NCI-H1694 (cell line): Measurements from ENCODE around the gene TMEM132D.
"Not testable (repeated sequence)": the region's sequence is repeated elsewhere in the genome, so short reads cannot be mapped to it uniquely, and the experiment has no call there.

ENCODE experiments used
- DNase-seq: peaks from one replicate; lab custom pipeline; 2025; lab: John Stamatoyannopoulos, UW

TMEM132D gene

DNA sequence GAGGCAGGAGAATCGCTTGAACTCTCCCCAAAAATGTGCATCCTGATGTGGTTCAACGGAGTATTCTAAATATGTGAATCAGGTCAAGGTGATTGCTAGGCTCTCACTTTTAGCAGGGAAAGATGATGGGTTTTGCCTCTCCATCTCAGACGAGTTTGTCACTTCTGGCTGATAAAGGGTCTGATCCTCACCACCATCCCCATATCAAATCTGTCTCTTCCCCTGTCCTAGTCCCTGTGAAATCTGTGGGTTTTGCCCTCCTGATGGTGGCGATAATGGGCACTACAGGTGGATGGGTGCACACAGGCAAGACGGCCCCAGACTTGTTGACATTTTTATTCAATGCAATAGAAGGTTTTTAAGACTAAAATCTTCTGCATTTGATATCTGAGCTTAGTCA is 665.9 kb downstream of the TMEM132D start:
- DNase-seq = no peak

- no peak for DNase-seq
These were observed 669.6 kb downstream of the TMEM132D start for GRCh38 chr12:129234209-129234608.

DNA sequence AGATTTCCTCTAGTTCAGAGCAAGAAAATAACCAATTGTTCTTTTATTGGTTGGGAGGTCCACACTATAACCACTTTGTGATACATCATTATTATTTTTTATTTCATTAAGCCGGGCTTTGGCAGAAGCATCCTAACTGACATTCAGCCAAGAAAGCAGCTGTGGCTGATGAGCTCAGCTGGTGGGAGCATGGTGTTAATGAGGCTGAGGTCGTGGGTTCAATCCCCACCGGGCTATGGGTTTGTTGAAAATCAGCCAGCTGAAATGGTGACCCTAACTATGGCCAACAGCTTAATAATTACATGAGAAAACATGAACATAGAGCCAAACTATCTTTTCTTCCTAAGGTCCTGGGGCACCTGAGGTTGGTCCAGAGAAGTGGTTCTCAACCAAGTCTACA is 672.3 kb downstream of the TMEM132D start:
- no peak for DNase-seq

GRCh38 chr12:129230995-129231394 is 672.8 kb downstream of the TMEM132D start:
- no peak for DNase-seq

DNA sequence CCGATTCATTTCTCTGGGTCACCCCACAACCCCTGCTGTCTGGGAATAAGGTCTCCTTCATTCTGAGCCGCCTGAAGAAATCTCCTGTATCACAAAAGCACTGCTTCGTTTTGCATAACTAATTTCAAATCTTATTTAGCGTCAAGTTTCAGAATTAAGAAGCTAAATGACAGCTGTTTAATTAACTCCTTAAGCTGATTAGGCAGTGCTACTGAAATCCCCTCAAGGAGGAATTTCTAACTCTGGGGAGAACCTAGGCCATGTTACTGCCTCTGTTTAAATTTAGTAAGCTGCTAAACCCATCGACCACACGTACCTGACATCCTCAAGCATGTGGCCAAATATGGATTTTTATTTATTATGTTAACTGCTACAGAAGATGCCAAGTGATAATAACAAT is 677.0 kb downstream of the TMEM132D start:
- no peak for DNase-seq

GRCh38 chr12:129226005-129226404 is 677.8 kb downstream of the TMEM132D start:
- DNase-seq = no peak

GRCh38 chr12:129215556-129215955 is 688.3 kb downstream of the TMEM132D start:
- no peak for DNase-seq

- no peak for DNase-seq
These were observed 690.3 kb downstream of the TMEM132D start for GRCh38 chr12:129213551-129213950.

- DNase-seq = no peak
These were observed 691.8 kb downstream of the TMEM132D start for GRCh38 chr12:129211862-129212630.

- no peak for DNase-seq
These were observed 695.3 kb downstream of the TMEM132D start for GRCh38 chr12:129208566-129208965.

GRCh38 chr12:129207084-129207483 is 696.7 kb downstream of the TMEM132D start:
- DNase-seq = no peak

- no peak for DNase-seq
These were observed 700.4 kb downstream of the TMEM132D start for GRCh38 chr12:129203456-129203855.

- DNase-seq = no peak
These were observed 701.6 kb downstream of the TMEM132D start for GRCh38 chr12:129202109-129202814.

GRCh38 chr12:129201029-129201428 is 702.8 kb downstream of the TMEM132D start:
- DNase-seq = no peak

GRCh38 chr12:129200576-129200975 is 703.2 kb downstream of the TMEM132D start:
- DNase-seq = no peak

GRCh38 chr12:129196927-129197326 is 706.9 kb downstream of the TMEM132D start:
- DNase-seq = no peak

DNA sequence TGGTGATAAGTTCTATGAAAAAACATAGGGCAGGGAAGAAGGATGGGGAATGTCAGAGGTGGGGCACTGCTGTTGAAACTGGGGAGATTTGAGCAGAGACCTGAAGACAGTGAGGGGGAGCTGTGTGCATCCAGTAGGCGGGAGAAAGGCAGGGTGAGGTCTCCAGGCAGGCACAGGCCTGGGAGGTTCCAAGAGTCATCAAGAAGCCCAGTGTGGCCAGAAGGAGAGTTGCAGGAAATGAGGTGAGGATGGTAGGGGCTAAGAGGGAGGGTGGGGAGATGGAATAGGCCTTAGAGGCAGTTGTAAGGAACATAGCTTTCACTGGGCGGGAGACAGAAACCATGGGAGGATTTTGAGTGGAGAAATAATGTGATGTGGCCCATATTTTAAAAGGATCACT is 708.7 kb downstream of the TMEM132D start:
- no peak for DNase-seq

DNA sequence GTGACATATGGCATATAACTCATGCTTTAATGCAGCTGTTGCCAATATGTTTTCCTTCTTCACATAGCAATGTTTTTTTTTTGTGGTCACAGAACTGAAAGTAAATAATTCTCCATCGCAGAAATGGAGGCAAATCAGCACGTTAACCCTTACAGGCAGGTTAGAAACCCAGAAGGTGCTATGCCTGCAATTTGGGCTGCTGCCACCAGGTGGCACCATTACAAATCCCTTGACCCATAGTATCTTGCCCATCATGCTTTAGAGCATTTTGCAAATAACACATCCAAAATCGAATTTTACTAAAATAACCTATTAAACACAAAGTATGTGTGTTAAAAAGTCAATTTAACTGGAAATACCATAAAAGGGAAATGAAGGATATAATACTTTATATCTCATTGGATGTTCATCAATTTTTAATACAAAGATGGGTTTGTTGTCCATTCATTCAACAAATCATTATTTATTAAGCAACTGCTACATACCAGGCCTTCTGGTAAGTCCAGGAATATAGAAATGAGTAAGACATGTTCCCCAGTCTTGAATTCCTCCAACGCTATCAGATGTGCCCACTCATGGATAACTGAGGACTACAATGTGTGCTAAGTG is 710.5 kb downstream of the TMEM132D start:
- peak; percentile 53 for DNase-seq

DNA sequence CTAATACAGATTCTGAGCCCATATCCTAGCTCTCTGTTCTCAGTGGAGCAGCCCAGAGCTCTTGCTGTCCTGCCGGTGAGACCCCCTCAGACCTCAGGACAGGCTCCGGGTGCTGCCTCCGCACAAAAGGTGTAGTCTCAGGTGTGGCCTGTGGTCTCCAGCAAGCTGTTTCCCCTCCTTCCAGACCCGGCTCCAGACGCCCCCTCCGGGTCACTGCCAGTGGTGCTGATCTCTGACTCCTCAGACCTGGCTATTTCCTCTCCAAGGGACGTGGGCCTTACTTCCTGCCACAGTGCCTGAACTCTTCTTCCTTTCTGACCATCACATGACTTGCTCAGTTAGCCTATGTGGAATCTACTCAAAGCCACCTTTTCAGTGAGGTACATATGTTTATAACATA is 713.0 kb downstream of the TMEM132D start:
- DNase-seq = no peak

GRCh38 chr12:129189879-129190278 is 713.9 kb downstream of the TMEM132D start:
- DNase-seq = not testable (repeated sequence)

DNA sequence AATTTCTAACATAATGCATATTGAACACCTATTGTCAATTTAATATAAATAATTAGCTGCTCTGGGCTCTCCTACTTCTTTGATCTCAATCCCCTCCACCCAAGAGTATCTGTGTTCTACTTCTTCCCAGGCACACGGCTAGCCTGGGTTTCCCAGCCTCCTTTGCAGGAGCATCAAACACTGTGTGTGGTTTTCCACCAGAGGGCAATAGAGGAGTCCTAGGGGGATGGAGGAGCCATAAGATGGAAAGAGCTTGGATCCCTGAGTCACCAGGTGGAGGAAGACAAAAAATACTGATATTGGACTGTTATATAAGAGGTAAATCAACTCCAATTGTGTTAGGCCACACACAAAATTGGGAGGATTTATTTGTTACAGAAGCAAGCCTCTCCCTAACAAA is 716.9 kb downstream of the TMEM132D start:
- no peak for DNase-seq

- DNase-seq = no peak
These were observed 718.0 kb downstream of the TMEM132D start for GRCh38 chr12:129185855-129186254.
